Neutrophil (primary cell): ENCODE results near the gene NEXN.

Experiments
- H3K27ac ChIP-seq: fragments of 200-600 bp; sonication (generic); 2 replicates; pipeline ENCODE4 v1.5.1; 2016; ENCODE audit warnings: mild to moderate bottlenecking, moderate library complexity
- H3K27me3 ChIP-seq: fragments of 200-600 bp; sonication (generic); 2 replicates; pipeline ENCODE4 v1.6.0; 2016; ENCODE audit warnings: mild to moderate bottlenecking
- H3K36me3 ChIP-seq: fragments of 200-600 bp; sonication (generic); 2 replicates; pipeline ENCODE4 v1.5.1; 2017
- H3K4me1 ChIP-seq, 2 experiments: fragments of 200-600 bp in 1 of 2; sonication (generic) in 1 of 2; 1 replicate in 1 of 2; 2 replicates in 1 of 2; pipeline versions ENCODE4 v1.5.1 to v1.6.1; 2013 to 2016; ENCODE audit warnings: low read depth in 1 of 2, low read length in 1 of 2, mild to moderate bottlenecking in 1 of 2, moderate library complexity in 1 of 2; ENCODE audit not compliant: control insufficient read depth in 1 of 2, insufficient read depth in 1 of 2
- H3K4me3 ChIP-seq, 2 experiments: fragments of 200-600 bp in 1 of 2; sonication (generic) in 1 of 2; 1 replicate in 1 of 2; 2 replicates in 1 of 2; pipeline ENCODE4 v1.5.1; 2013 to 2016; ENCODE audit warnings: low read depth in 1 of 2, low read length in 1 of 2, mild to moderate bottlenecking in 1 of 2, moderate library complexity in 1 of 2
- H3K9me3 ChIP-seq: fragments of 200-600 bp; sonication (generic); 2 replicates; pipeline ENCODE4 v1.5.1; 2016
- CTCF ChIP-seq: fragments of 200-600 bp; sonication (generic); IDR thresholded peaks from 2 replicates; pipeline ENCODE4 v1.5.1; 2016; ENCODE audit warnings: antibody characterized with exemption

The NEXN gene

DNA sequence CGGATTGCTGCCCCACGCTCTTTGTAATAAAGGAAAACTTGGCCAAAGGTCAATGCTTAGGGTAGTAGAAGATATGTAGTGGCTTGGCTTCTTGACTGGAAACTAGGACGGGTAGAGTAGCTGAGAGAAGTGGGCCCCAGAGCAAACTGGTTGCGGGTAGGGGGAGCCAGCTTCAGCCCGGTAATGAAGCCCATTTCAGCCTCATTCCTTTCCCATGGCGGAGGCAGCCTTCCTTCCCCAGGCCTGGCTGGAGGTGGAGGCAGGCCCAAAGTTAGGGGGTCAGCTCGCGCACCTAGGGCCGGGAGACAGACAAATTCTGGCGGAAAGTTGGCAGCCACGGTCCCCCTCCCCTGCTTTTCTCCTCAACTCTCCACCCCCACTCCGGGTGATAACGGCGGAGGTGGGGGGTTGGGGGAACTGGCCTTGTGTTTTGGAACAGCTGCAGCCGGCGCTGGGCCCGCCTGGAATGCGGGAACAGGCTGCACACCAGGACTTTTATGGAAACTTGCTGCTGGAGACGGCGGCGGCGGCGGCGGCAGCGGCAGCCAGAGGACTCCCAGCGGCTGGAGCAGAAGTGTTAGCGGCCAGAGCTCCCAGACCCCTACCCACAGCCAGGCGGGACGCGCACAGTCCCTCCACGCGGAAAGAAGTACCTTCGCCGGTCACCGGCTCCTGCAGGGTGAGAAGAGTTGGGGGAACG is at the start of gene NEXN:
TSS of gene NEXN (plus strand) at position 544 of the 700 bp plus-strand sequence. CDS start 27,483 bp downstream, outside the sequence.
- H3K4me3 ChIP-seq, result peak within 1 kb of the TSS in 1 of 2 experiments; percentile 45
- no peaks in the 10 kb centered on the region for H3K36me3 ChIP-seq
- no peak within 1 kb of the TSS for H3K27ac ChIP-seq
- H3K4me1 ChIP-seq, result peaks cover 0 to 15% of the 10 kb centered on the region in 2 experiments
- H3K9me3 ChIP-seq, result no peaks in the 10 kb centered on the region
- no peak for TF ChIP-seq CTCF
- peaks cover 39% of the 10 kb centered on the region for H3K27me3 ChIP-seq

DNA sequence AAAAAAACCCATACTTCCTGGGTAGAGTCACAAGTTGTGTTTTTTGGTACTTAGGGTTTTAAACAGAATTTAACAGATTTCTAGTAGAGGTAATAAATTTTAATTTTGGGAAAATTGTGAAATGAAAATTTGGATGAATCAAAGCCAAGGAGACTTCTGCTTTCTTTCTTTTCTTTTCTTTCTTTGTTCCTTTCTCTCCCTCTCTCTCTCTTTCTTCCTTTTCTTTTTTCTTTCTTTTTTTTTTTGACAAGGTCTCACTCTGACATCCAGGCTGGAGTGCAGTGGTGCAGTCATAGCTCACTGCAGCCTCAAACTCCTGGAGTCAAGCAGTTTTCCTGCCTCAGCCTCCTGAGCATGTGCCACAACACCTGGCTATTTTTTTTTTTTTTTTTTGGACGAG is 46.9 kb upstream of the NEXN start:
- H3K36me3 ChIP-seq, result peaks cover 20% of the 10 kb centered on the region

DNA sequence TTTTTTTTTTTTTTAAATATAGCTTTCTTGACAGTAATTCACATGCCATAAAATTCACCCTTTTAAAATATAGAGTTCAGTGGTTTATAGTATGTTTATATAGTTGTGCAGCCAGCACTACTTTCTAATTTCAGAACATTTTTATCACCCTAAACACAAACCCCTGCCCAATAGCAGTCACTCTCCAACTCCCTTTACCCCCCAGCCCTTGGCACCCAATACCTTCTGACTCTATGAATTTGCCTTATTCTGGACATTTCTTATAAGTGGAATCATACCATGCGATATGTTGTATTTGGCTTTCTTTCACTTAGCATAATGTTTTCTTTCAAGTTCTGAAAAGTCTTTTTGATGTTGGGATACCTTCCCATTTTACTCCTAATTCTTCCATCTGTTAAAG is 42.5 kb upstream of the NEXN start:
- no peaks in the 10 kb centered on the region for H3K9me3 ChIP-seq
- H3K36me3 ChIP-seq, result peaks cover 12% of the 10 kb centered on the region
- no peak for TF ChIP-seq CTCF
- no peaks in the 10 kb centered on the region for H3K4me1 ChIP-seq
- H3K4me3 ChIP-seq, result no peak overlapping the region
- no peak overlapping the region for H3K27ac ChIP-seq
- H3K27me3 ChIP-seq, result no peaks in the 10 kb centered on the region

More for the DNA sequence above, 46.9 kb upstream of the NEXN start:
- no peaks in the 10 kb centered on the region for H3K27me3 ChIP-seq
- no peak overlapping the region for H3K4me3 ChIP-seq
- H3K9me3 ChIP-seq, result no peaks in the 10 kb centered on the region
- H3K4me1 ChIP-seq, result no peaks in the 10 kb centered on the region
- no peak overlapping the region for H3K27ac ChIP-seq
- no peak for TF ChIP-seq CTCF

- no peaks in the 10 kb centered on the region for H3K9me3 ChIP-seq
- H3K4me3 ChIP-seq, result no peak overlapping the region
- H3K27me3 ChIP-seq, result no peaks in the 10 kb centered on the region
- TF ChIP-seq CTCF, result no peak
- H3K4me1 ChIP-seq, result no peaks in the 10 kb centered on the region
- peaks cover 12% of the 10 kb centered on the region for H3K36me3 ChIP-seq
- no peak overlapping the region for H3K27ac ChIP-seq
Measured at GRCh38 chr1:77846966-77847365, 41.5 kb upstream of the NEXN start.

GRCh38 chr1:77847621-77848080 is 40.8 kb upstream of the NEXN start:
- no peaks in the 10 kb centered on the region for H3K4me1 ChIP-seq
- peaks cover 12% of the 10 kb centered on the region for H3K36me3 ChIP-seq
- no peak overlapping the region for H3K4me3 ChIP-seq
- H3K27ac ChIP-seq, result no peak overlapping the region
- H3K27me3 ChIP-seq, result no peaks in the 10 kb centered on the region
- H3K9me3 ChIP-seq, result no peaks in the 10 kb centered on the region
- TF ChIP-seq CTCF, result no peak
